Endothelial cell of umbilical vein (primary cell): Measurements from ENCODE around the gene ANKRD63. TPM values are rescaled to one million over a fixed set of nuclear protein-coding genes. Genes with fewer than 3 reads are reported as not detected.

Source experiments
- BruUV-seq: library from RNA; stranded (reverse); fragments of 400-500 nt; replicated peaks from 2 replicates; lab custom pipeline; 2021; lab: Mats Ljungman, UMichigan
- CTCF ChIA-PET: fragments of 300-600, 350-600 bp; sonication (Branson Sonifier 250); formaldehyde crosslinking; loops from one replicate; lab custom pipeline; 2021; ENCODE audit warnings: antibody characterized with exemption, inconsistent platforms; lab: Charles Lee
- POLR2A ChIA-PET: fragments of 300-600, 350-600 bp; sonication (Branson Sonifier 250); formaldehyde crosslinking; loops from one replicate; lab custom pipeline; 2021; ENCODE audit warnings: antibody characterized with exemption, inconsistent platforms; lab: Charles Lee
- DNase-seq: peaks from one replicate; pipeline ENCODE4 v3.0.0-alpha.2; 2011; ENCODE audit warnings: low read depth, low spot score
- FAIRE-seq: peaks from 2 replicates; lab custom pipeline; 2011; peaks lifted over from hg19 to GRCh38; lab: Jason Lieb, UNC
- H2AFZ ChIP-seq: 2 replicates; pipeline ENCODE4 v1.6.0; 2012; ENCODE audit warnings: low read depth, low read length, control low read depth, inconsistent platforms
- H3K27ac ChIP-seq: 2 replicates; pipeline ENCODE4 v1.5.1; 2011; ENCODE audit warnings: low read depth, mild to moderate bottlenecking, control low read depth, low read length, moderate library complexity; ENCODE audit not compliant: insufficient read depth
- H3K27me3 ChIP-seq, 2 experiments: 2 replicates each; pipeline versions ENCODE4 v1.6.0 to v1.6.1; 2011; ENCODE audit warnings: low read length in 2 of 2, mixed read lengths in 1 of 2; ENCODE audit not compliant: control insufficient read depth in 2 of 2, insufficient read depth in 2 of 2
- H3K36me3 ChIP-seq, 2 experiments: 2 replicates in 1 of 2; 3 replicates in 1 of 2; pipeline ENCODE4 v1.5.1; 2011; ENCODE audit warnings: low read length in 2 of 2, mild to moderate bottlenecking in 1 of 2, moderate library complexity in 1 of 2; ENCODE audit not compliant: control insufficient read depth in 2 of 2, insufficient read depth in 2 of 2; ENCODE audit errors: extremely low read depth in 1 of 2
- H3K4me1 ChIP-seq: 3 replicates; pipeline ENCODE4 v1.5.1; 2011; ENCODE audit warnings: mild to moderate bottlenecking, low read length; ENCODE audit not compliant: control insufficient read depth, insufficient read depth; ENCODE audit errors: extremely low read depth
- H3K4me2 ChIP-seq: 2 replicates; pipeline ENCODE4 v1.6.1; 2011; ENCODE audit warnings: low read length, control low read depth, mixed read lengths; ENCODE audit not compliant: insufficient read depth
- H3K4me3 ChIP-seq, 3 experiments: fragments of 200-600 bp in 1 of 3; sonication (generic), shearing (Covaris generic) in 1 of 3; replicated peaks in 1 of 3; 2 replicates each; pipeline ENCODE4 v1.5.1; 2011 to 2016; ENCODE audit warnings: control low read depth in 3 of 3, low read length in 3 of 3, mild to moderate bottlenecking in 2 of 3, inconsistent platforms in 1 of 3, low read depth in 1 of 3, moderate library complexity in 1 of 3; ENCODE audit not compliant: insufficient read depth in 1 of 3
- H3K79me2 ChIP-seq: 2 replicates; pipeline ENCODE4 v1.6.0; 2012; ENCODE audit warnings: low read length, inconsistent platforms; ENCODE audit not compliant: control insufficient read depth, insufficient read depth
- H3K9ac ChIP-seq: replicated peaks from 2 replicates; pipeline ENCODE3; 2011; ENCODE audit warnings: low read length, control low read depth; ENCODE audit not compliant: insufficient read depth; ENCODE audit errors: extremely low read depth
- H3K9me1 ChIP-seq: replicated peaks from 3 replicates; pipeline ENCODE4 v1.6.0; 2011; ENCODE audit warnings: mild to moderate bottlenecking, low read length; ENCODE audit not compliant: control insufficient read depth, insufficient read depth; ENCODE audit errors: extremely low read depth
- H3K9me3 ChIP-seq: replicated peaks from 2 replicates; pipeline ENCODE4 v1.5.1; 2012; ENCODE audit warnings: low read length, inconsistent platforms; ENCODE audit not compliant: control insufficient read depth, insufficient read depth
- H4K20me1 ChIP-seq: replicated peaks from 2 replicates; pipeline ENCODE3; 2011; ENCODE audit warnings: mild to moderate bottlenecking, low read length; ENCODE audit not compliant: control insufficient read depth, insufficient read depth; ENCODE audit errors: extremely low read depth
- CTCF ChIP-seq, 2 donors: IDR thresholded peaks; 1 replicate in 1 of 2; 2 replicates in 1 of 2; pipeline ENCODE4 v1.5.1; 2011; ENCODE audit warnings: low read length in 2 of 2, mild to moderate bottlenecking in 2 of 2, moderate library complexity in 2 of 2, control low read depth in 1 of 2, inconsistent platforms in 1 of 2, low read depth in 1 of 2; ENCODE audit not compliant: insufficient read depth in 1 of 2; ENCODE audit errors: extremely low read depth in 1 of 2
- EZH2 ChIP-seq: IDR thresholded peaks from 2 replicates; pipeline ENCODE4 v1.6.1; 2012; ENCODE audit warnings: borderline replicate concordance, low read depth, mild to moderate bottlenecking, moderate library complexity, low read length, inconsistent platforms; ENCODE audit not compliant: severe bottlenecking
- MYC ChIP-seq: IDR thresholded peaks from one replicate; pipeline ENCODE4 v1.6.1; 2011; ENCODE audit warnings: mild to moderate bottlenecking, low read depth, low read length
- POLR2A ChIP-seq: IDR thresholded peaks from 2 replicates; pipeline ENCODE4 v1.6.1; 2012; ENCODE audit warnings: low read depth, mild to moderate bottlenecking, control low read depth, low read length
- dilution Hi-C: fragments of 300-500 bp; cut with MboI; formaldehyde crosslinking; loops from one replicate; pipeline ENCODE4 v1.15.0; 2019; ENCODE audit warnings: low sequenced_read_pairs; ENCODE audit not compliant: extremely low pct_ligation_motif_present
- intact Hi-C: fragments of 100-400 bp; cut with micrococcal nuclease; formaldehyde crosslinking; loops from one replicate; pipeline ENCODE4 v1.10.0; 2022
- polyA plus RNA-seq, 4 experiments: library from polyadenylated mRNA; depleted of rRNA in 3 of 4; stranded (reverse) in 3 of 4; unstranded in 1 of 4; fragments of >200 nt; gene quantifications; 2 replicates each; pipeline versions ENCODE4 v1.2.1 to v1.2.3, GENCODE V29; 2011 to 2012; ENCODE audit warnings: missing spikeins in 1 of 4
- total RNA-seq: library from RNA; stranded (reverse); gene quantifications from 2 replicates; pipeline ENCODE4 v1.2.3, GENCODE V29; 2021

Gene ANKRD63
- total and polyA plus RNA-seq, 2 donors (not counting 3 experiments of a cell fraction or from before 2014, with no cell fraction given): not detected

DNA sequence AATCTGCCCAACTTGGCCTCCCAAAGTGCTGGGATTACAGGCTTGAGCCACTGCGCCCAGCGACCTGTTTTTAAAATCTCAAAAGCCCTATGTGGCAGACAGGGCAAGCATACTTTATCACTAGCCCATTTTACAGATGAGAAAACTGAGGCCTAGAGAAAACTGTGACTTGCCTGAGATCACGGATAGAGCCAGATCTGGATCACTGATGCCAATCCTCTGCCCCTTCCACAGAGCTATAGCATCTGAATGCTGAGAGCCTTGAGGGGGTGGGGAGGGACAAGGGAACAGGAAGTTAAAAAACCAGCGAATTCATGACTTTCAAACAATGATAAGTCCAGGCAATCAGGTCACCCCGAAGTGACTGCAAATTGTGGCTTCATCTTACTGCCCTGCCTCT, 7.3 kb downstream of the ANKRD63 start:
- TF ChIP-seq POLR2A: no peak
- TF ChIP-seq EZH2: no peak
- TF ChIP-seq MYC: no peak
- TF ChIP-seq CTCF (IDR thresholded peaks at IDR 0.05; ENCODE audit: extremely low read depth in 1 of 2, insufficient read depth in 1 of 2, low read depth in 1 of 2, low read length in 2 of 2): no peak
- Histone ChIP-seq H3K36me3 (no peaks in the 10 kb centered on the region), H2AFZ (no peak overlapping the region), H3K9me1 (no peaks in the 10 kb centered on the region), H4K20me1 (no peaks in the 10 kb centered on the region), H3K27ac (no peak overlapping the region), H3K9ac (no peak overlapping the region), H3K4me3 (no peak overlapping the region), H3K4me1 (no peaks in the 10 kb centered on the region), H3K9me3 (no peaks in the 10 kb centered on the region), H3K27me3 (peaks cover 22 to 33% of the 10 kb centered on the region in 2 experiments), H3K79me2 (no peaks in the 10 kb centered on the region), H3K4me2 (no peak overlapping the region)
- ChIA-PET CTCF (interaction anchor here (1.1 to 20.1 kb wide), 12 partner anchors 11 to 238 kb away, joined by 5 to 879 read pairs (median 26); partner anchors contain the start of genes PLCB2 and SRP14), POLR2A (no interaction called here)
- BruUV-seq: no TSS peak
- intact Hi-C loops (loop anchor here (10.0 kb wide), 1 partner anchor 171 kb away; the partner anchor contains the start of gene BMF), dilution Hi-C loops (no loop called here)
- DNase-seq (no peak), FAIRE-seq (no peak)
